Stimulated activated CD8-positive, alpha-beta memory T cell treated with anti-CD3 and anti-CD28 coated beads, Interleukin-15, amount 100 ng/mL, for 1 hour (primary cell): Measurements from ENCODE around the gene ELOVL7.
"Not testable (repeated sequence)": the region's sequence is repeated elsewhere in the genome, so short reads cannot be mapped to it uniquely, and the experiment has no call there.

ENCODE experiments used
- DNase-seq: peaks from one replicate; pipeline ENCODE4 v3.0.0-alpha.2; 2020; ENCODE audit warnings: low read depth

ELOVL7 gene

DNA sequence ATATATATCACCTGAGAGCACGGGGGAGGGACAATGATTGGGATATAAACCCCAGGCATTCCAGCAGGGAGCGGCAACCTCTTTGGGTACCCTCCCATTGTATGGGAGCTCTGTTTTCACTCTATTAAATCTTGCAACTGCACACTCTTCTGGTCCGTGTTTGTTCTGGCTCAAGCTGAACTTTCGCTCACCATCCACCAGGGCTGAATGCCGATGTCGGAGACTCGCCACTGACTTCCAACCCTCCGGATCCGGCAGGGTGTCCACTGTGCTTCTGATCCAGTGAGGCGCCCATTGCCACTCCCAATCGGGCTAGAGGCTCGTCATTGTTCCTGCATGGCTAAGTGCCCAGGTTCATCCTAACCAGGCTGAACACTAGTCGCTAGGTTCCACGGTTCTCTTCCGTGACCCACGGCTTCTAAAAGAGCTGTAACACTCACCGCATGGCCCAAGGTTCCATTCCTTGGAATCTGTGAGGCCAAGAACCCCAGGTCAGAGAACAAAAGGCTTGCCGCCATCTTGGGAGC lies 48.6 kb downstream of the ELOVL7 start:
- DNase-seq, result not testable (repeated sequence)

- DNase-seq, result no peak
Observed at GRCh38 chr5:60794691-60795090, 49.4 kb downstream of the ELOVL7 start.

- no peak for DNase-seq
Observed at GRCh38 chr5:60792438-60792837, 51.6 kb downstream of the ELOVL7 start.

- no peak for DNase-seq
Observed at GRCh38 chr5:60789551-60789950, 54.5 kb downstream of the ELOVL7 start.

DNA sequence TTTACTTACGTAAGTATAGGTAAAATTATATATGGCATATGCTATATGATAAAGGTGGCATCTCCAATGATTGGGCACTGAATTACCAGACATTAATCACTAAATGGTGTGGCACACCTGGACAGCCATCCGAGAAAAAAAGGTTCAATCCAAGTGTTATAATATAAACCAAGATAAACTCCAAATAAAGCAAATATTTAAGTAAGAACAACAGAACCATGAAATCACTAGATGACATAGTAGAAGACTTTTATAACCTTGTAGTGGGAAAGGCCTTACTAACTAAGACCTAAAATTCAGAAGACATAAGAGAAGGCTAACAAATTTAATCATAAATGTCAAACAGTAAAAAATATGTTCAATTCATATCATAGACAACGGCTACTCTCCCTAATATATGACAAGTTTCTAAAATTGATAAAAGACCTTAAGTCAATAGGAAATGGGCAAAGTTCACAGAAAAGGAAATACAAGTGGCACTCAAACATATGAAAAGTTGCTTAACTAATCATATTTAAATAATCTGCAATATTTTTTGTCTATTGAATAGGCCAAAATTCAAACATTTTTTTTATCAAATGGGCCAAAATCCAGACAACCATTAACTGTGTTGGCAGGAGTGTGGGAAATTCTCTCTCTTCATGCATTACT lies 55.1 kb downstream of the ELOVL7 start:
- no peak for DNase-seq

DNA sequence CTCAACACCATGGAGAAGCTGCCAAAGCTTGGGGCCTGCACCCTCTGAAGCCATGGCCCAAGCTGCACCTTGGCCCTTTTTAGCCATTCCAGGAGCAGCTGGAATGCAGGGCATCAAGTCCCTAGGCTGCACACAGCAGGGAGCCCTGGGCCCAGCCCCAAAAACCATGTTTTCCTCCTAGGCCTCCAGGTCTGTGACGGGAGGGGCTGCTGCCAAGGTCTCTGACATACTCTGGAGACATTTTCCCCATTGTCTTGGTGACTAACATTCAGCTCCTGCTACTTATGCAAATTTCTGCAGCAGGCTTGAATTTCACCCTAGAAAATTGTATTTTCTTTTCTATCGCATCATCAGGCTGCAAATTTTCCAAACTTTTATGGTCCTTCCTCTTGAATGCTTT lies 64.6 kb downstream of the ELOVL7 start:
- DNase-seq, result no peak

DNA sequence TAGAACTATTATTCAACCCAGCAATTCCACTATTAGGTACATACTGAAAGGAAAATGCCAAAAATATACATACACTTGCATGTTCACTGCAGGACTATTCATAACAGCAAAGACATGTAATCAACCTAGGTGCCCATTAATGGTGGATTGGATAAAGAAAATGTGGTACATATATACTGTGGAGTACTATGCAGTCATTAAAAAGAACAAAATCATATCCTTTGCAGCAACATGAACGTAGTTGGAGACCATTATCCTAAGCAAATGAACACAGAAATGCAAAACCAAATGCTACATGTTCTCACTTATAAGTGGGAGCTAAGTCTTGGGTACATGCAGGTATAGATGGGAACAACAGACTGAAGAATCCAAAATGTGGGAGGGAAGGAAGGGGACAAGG lies 67.7 kb downstream of the ELOVL7 start:
- DNase-seq, result no peak

- no peak for DNase-seq
Observed at GRCh38 chr5:60765019-60765709, 78.9 kb downstream of the ELOVL7 start.

DNA sequence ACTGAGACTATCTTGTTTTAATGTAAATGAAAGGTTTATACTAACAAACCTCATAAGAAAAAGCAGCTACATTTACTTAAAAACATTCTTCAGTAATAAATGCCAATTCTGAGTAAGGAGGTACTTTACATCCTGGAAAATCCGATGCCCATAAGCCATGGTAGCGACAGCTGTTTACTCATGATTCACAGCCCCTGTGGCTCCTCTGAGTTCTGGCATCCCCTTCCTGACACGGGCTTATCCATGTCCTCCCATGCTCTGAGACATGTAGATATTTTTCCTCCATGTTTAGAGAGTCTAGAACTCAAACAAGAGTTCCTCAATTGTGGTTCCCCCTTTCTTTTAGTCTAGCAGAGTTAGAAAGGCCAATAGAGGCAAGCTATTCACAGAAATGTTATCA lies 81.0 kb downstream of the ELOVL7 start:
- DNase-seq, result no peak

- no peak for DNase-seq
Observed at GRCh38 chr5:60754495-60754894, 89.6 kb downstream of the ELOVL7 start.

GRCh38 chr5:60744682-60745081 lies 99.4 kb downstream of the ELOVL7 start:
- no peak for DNase-seq

DNA sequence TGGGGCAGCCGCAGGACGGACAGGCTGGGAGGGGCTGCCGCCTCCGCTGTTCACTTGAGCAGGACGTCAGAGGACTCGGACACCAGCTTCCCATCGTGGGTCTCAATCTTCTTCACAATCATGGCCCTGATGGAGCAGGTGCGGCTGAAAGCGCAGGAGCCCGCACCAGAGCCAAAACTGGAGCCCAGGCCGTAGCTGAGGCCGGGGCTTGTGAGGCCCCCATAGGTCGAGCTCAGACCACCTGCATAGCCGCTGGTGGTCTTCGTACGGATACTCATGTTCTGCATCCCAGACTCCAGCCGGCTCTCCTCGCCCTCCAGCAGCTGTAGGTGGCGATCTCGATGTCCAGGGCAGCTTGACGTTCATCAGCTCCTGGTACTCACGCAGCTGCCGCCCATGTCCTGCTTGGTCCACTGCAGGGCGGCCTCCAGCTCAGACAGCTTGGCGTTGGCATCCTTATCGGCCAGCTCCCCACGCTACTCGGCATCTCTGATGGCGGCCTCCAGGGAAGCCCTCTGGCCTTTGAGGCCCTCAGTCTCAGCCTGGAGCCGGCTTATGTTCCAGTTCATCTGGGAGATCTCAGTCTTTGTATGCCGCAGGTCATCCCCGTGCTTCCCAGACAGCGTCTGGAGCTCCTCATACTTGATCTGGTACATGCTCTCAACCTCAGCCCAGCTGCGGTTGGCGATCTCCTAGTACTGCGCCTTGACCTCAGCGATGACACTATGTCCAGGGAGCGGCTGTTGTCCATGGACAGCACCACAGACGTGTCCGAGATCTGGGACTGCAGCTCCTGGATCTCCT lies 100.4 kb downstream of the ELOVL7 start:
- no peak for DNase-seq

GRCh38 chr5:60740322-60740721 lies 103.7 kb downstream of the ELOVL7 start:
- no peak for DNase-seq

GRCh38 chr5:60738933-60739332 lies 105.1 kb downstream of the ELOVL7 start:
- DNase-seq, result no peak

DNA sequence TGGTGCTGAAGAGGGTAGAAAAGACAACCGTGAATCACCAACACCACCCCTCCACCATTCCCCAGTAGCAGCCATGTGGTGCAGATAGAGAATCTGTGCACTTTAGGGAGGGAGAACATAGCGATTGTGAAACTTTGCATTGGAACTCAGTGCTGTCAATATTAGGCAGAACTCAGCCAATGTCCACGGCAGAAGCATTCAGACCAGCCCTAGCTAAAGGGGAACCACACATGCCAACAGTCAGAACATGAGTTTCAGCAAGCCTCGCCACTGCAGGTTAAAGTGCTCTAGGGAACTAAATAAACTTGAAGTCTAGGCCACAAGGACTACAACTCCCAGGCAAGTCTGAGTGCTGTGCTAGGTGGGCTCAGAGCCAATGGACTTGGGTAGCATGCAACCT lies 105.6 kb downstream of the ELOVL7 start:
- no peak for DNase-seq

DNA sequence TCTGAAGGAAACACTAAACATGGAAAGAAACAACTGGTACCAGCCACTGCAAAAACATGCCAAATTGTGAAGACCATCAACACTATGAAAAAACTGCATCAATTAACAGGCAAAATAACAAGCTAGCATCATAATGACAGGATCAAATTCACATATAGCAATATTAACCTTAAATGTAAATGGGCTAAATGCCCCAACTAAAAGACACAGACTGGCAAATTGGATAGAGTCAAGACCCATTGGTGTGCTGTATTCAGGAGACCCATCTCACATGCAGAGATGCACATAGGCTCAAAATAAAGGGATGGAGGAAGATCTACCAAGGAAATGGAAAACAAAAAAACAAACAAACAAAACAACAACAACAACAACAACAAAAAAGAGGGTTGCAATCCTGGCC lies 113.2 kb downstream of the ELOVL7 start:
- DNase-seq, result not testable (repeated sequence)

DNA sequence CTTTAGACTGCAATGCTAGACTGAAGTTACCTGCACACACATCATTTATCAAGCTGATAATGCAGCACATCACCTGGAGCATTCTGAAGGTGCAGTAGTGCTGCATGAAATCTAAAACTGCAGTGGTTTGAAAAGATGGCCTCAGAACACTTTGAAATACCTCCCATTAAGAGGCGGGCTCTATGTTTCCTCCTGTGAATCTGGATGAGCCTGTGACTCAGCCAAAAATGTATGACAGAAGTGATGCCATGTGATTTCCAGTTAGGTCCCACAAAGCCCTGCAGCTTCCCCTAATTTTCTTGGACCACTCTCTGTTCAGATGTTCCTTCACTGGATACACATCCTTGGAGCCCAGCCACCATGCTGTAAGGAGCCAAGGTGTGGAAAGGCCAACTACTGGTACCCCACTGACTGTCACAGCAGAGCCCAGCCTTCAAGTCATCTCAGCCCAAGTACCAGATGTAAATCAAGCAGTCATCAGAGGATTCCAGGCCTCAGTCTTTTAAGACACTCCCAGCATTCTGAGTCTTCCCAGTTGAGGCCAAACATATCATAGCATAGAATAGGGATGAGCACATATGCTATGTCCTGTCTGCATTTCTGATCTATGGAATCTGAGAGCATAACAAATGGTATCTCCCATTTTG lies 116.9 kb downstream of the ELOVL7 start:
- no peak for DNase-seq

DNA sequence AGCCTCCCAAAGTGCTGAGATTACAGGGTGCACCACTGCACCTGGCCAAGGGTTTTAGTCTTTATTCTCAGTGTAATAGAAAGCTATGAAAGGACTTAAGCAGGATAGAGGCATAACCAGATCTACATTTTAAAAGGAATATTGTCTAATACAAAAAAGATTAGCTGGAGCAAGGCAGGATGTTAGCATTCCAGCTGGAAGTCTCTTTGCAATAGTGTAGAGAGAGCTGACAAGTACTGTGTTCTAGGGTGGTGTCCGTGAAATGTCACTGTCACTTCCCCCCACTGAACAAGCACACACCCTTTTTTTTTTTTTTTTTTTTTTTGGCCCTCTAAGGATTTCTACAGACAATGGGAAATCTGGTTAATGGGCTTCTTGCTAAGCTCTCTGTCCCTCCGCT lies 119.9 kb downstream of the ELOVL7 start:
- DNase-seq, result no peak

- no peak for DNase-seq
Observed at GRCh38 chr5:60722416-60722815, 121.7 kb downstream of the ELOVL7 start.

DNA sequence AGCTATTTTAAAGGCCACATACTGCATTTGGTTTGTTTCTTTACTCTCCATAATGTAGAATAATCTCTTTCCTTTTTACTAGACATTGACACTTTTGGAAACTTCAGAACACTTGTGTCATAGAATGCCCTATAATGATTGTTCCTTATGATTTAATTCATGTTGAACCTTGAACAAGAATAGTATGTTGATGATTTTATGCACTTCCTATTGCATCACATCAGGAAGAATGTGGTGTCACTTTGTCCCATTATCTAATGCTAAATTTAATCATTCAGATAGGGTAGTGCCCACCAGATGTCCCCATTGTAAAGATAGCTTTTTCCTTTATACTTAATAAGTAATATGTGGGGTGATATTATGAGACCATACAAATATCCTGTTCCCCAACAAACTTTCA lies 124.7 kb downstream of the ELOVL7 start:
- no peak for DNase-seq

DNA sequence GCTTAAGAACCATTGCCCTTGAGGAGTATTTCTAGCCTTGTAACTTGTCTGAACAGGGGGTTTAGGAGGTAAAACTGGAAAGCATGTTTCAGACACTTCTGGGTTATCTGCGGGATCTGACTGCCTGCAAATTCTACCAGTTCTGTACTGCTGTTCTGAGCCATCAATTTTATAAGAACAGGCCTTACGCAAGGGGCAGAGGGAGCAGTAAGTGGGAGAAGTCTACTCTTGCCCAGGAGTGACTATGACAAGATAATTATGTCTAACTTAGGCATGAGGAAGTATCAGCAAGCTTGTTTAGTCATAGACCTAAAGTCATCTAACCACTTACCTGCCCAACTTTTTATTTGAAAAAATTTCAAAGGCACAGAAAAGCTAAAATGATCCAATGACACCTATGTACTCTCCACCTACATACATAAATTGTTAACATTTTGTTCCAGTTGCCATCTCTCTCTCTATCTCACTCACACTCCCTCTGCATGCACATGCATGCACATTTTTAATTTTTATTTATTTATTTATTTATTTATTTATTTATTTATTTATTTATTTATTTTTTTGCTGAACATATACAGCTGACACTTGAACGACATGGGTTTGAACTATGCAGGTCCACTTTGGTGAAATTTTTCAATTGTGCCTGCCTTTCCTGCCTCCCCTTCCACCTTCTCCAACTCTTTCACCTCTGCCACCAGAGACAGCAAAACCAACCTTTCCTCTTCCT lies 125.7 kb downstream of the ELOVL7 start:
- no peak for DNase-seq
